HepG2 (cell line): ENCODE results near the gene DHFR. TPM values are rescaled to one million over a fixed set of nuclear protein-coding genes. Genes with fewer than 3 reads are reported as not detected.

Source experiments
- ATF2 ChIP-seq: sonication (generic); formaldehyde crosslinking; IDR thresholded peaks from 2 replicates; pipeline ENCODE4 v1.4.0; 2020; ENCODE audit warnings: missing genetic modification reagents
- ATF7-NPFF ChIP-seq: sonication (generic); formaldehyde crosslinking; IDR thresholded peaks from 2 replicates; pipeline ENCODE4 v1.8.1; 2023; ENCODE audit warnings: mild to moderate bottlenecking, low read depth, missing genetic modification reagents, moderate library complexity
- CREB1 ChIP-seq, 2 experiments: fragments of 450-650 bp in 1 of 2; IDR thresholded peaks; 2 replicates each; pipeline ENCODE4 v1.6.1; 2016 to 2017; ENCODE audit warnings: control low read depth in 1 of 2, mild to moderate bottlenecking in 1 of 2, missing compliant biosample characterization in 1 of 2, missing genetic modification characterization in 1 of 2
- DR1 ChIP-seq: sonication (generic); formaldehyde crosslinking; IDR thresholded peaks from 2 replicates; pipeline ENCODE4 v1.8.0; 2021; ENCODE audit warnings: mild to moderate bottlenecking, missing genetic modification reagents, inconsistent platforms
- GATAD1 ChIP-seq: IDR thresholded peaks from 2 replicates; pipeline ENCODE4 v1.6.1; 2016; ENCODE audit warnings: missing genetic modification reagents, missing compliant biosample characterization
- GMEB2 ChIP-seq: IDR thresholded peaks from 2 replicates; pipeline ENCODE4 v1.6.1; 2016; ENCODE audit warnings: missing biosample characterization, missing genetic modification reagents, low read depth
- HNRNPK ChIP-seq: fragments of 200-400 bp; formaldehyde crosslinking; IDR thresholded peaks from 2 replicates; pipeline ENCODE4 v1.6.1; 2018; ENCODE audit warnings: low read length, low read depth, moderate library complexity, mild to moderate bottlenecking; ENCODE audit not compliant: poor library complexity, severe bottlenecking
- HOMEZ ChIP-seq: IDR thresholded peaks from 2 replicates; pipeline ENCODE4 v1.6.1; 2016; ENCODE audit warnings: low read depth
- IRF9 ChIP-seq: sonication (generic); formaldehyde crosslinking; IDR thresholded peaks from 2 replicates; pipeline ENCODE4 v1.8.0; 2022; ENCODE audit warnings: missing genetic modification reagents, mild to moderate bottlenecking, borderline replicate concordance
- KAT8 ChIP-seq: IDR thresholded peaks from 2 replicates; pipeline ENCODE4 v1.6.1; 2016; ENCODE audit warnings: missing genetic modification reagents, missing compliant biosample characterization
- LRRFIP1 ChIP-seq: sonication (generic); formaldehyde crosslinking; conservative IDR thresholded peaks from 2 replicates; pipeline ENCODE4 v1.4.0; 2020; ENCODE audit warnings: missing genetic modification reagents
- PATZ1 ChIP-seq: sonication (generic); formaldehyde crosslinking; IDR thresholded peaks from 2 replicates; pipeline ENCODE4 v1.4.0; 2020; ENCODE audit warnings: missing genetic modification reagents
- SALL2 ChIP-seq: sonication (generic); formaldehyde crosslinking; IDR thresholded peaks from 2 replicates; pipeline ENCODE4 v1.8.1; 2023; ENCODE audit warnings: mild to moderate bottlenecking, missing genetic modification reagents, inconsistent platforms
- WIZ ChIP-seq: sonication (generic); formaldehyde crosslinking; IDR thresholded peaks from 2 replicates; pipeline ENCODE4 v1.5.1; 2020; ENCODE audit warnings: mild to moderate bottlenecking, missing genetic modification reagents
- ZNF24 ChIP-seq: fragments of 450-650 bp; IDR thresholded peaks from 2 replicates; pipeline ENCODE4 v1.6.1; 2017; ENCODE audit warnings: antibody characterized with exemption, mild to moderate bottlenecking
- ZNF430 ChIP-seq: sonication (generic); formaldehyde crosslinking; IDR thresholded peaks from 2 replicates; pipeline ENCODE4 v1.9.0; 2021; ENCODE audit warnings: mild to moderate bottlenecking, missing genetic modification reagents
- ZNF501 ChIP-seq: sonication (generic); formaldehyde crosslinking; IDR thresholded peaks from 2 replicates; pipeline ENCODE4 v1.5.1; 2020; ENCODE audit warnings: mild to moderate bottlenecking, moderate library complexity, missing genetic modification reagents
- polyA plus RNA-seq, 8 experiments: library from polyadenylated mRNA; depleted of rRNA in 3 of 8; stranded (reverse) in 7 of 8; unstranded in 1 of 8; fragments of >200 nt; fragmentation: Illumina TruSeq in 4 of 8; extraction: Trizol in 4 of 8; gene quantifications; 2 replicates each; pipeline versions ENCODE4 v1.2.1 to v1.2.3, GENCODE V29; 2011 to 2016; ENCODE audit warnings: low read depth in 4 of 8, missing spikeins in 1 of 8, mixed read lengths in 1 of 8; ENCODE audit not compliant: insufficient read depth in 1 of 8
- total RNA-seq, 5 experiments: library from RNA; depleted of rRNA; stranded (reverse); fragments of >200 nt; fragmentation: Illumina TruSeq; extraction: Trizol; gene quantifications; 2 replicates each; pipeline ENCODE4 v1.2.3, GENCODE V29; 2016; ENCODE audit warnings: low read depth in 1 of 5

The DHFR gene
- total and polyA plus RNA-seq, 2 of the 13 experiments (the other 11 are each of a cell fraction or from before 2014, with no cell fraction given) = 22.8 to 59.0 TPM

- TF ChIP-seq GMEB2 = peak; percentile 73
- TF ChIP-seq HOMEZ = peak; percentile 26; the same call in 1 of the 2 replicates
- TF ChIP-seq LRRFIP1 = no peak
- TF ChIP-seq ZNF24 = no peak
- TF ChIP-seq PATZ1 (CRISPR knock-in tag) = peak; percentile 39; the same call in 1 of the 2 replicates
- TF ChIP-seq ATF2 (CRISPR knock-in tag) = no peak
- no peak for TF ChIP-seq CREB1 (IDR thresholded peaks at IDR 0.05)
- 0 out of 2 replicates have a peak, but pooled peaks have one; percentile 44 for TF ChIP-seq CREB1 (CRISPR knock-in tag; IDR thresholded peaks at IDR 0.05)
- TF ChIP-seq IRF9 (CRISPR knock-in tag) = peak; percentile 74; the same call in 1 of the 2 replicates
- peak; percentile 78 for TF ChIP-seq KAT8 (CRISPR knock-in tag)
- peak; percentile 79 for TF ChIP-seq HNRNPK
- TF ChIP-seq ZNF430 (CRISPR knock-in tag) = peak; percentile 89; the same call in 1 of the 2 replicates
- peak; percentile 66; the same call in 1 of the 2 replicates for TF ChIP-seq ZNF501
- TF ChIP-seq SALL2 (CRISPR knock-in tag) = peak; percentile 81
- peak; percentile 56 for TF ChIP-seq GATAD1 (CRISPR knock-in tag)
- peak; percentile 45 for TF ChIP-seq DR1 (CRISPR knock-in tag)
- TF ChIP-seq ATF7-NPFF = peak; percentile 77
- TF ChIP-seq WIZ = peak; percentile 60; the same call in 1 of the 2 replicates
Observed at GRCh38 chr5:80654391-80655230, at the start of gene DHFR, which contains the start of gene MSH3 (continued).
